GM18858 (cell line): ENCODE data around the gene MRPS18B.
"Not testable (repeated sequence)": the region's sequence is repeated elsewhere in the genome, so short reads cannot be mapped to it uniquely, and the experiment has no call there.

Experiments used
- ATAC-seq: cut with Tn5 transposase; IDR thresholded peaks from one replicate; pipeline ENCODE4 v1.9.1; 2021; ENCODE audit not compliant: unreplicated experiment

MRPS18B gene

DNA sequence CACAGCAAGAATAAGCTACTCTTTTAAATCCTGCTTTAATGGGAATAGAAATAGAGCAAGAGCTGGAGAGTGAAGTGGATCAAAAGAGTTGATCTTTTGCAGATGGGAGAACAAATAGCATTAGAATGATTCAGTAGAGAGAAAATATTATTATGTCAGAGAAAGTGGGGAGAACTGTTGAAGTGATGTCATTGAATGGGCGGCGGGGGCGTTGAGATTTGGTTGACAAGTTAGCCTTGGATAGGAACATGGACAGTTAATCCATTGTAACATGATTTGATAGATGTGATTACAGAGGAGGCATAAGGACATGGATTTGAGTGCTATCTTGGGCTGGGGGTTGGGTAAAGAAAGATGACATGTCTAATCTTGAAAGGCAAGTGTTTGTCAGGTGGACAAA, 18.2 kb downstream of the MRPS18B start:
- no peak for ATAC-seq

DNA sequence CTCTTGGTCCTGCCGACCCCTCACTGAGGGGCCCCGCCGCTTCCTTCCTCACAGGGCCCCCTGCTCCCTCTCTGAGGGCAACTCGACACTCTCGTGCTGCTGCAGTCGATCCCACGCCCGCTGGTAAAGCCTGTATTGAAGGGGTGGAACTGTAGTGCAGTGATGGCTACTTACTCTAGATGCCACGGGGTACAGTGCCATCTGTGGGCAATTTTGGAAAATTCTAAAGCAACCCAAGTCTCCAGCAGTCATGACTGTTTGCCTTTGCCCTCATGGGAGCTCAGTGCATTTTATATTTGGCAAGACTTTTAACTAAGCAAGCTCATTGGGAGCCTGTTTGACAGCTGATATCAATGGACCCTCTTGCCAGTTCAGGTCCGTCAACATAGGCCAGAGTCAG, 22.8 kb downstream of the MRPS18B start:
- no peak for ATAC-seq

DNA sequence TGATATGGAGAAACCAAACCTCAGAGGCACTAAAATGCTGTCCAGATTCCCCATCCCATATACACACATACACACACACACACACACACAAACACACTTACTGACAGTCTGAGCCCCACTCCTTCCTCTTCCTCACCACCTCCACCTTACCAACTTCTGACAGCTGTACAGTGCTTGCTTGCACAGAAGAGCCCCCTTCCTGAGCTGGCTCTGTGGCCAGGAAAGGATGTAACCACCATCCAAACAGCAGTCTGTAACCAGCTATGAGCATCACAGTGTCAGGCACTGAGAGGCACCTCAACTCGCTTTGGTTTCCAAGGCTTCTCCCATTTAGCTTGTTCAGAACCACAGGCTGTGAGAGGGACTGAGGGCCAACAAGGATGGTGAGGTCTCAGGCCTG, 23.4 kb downstream of the MRPS18B start:
- ATAC-seq: no peak

DNA sequence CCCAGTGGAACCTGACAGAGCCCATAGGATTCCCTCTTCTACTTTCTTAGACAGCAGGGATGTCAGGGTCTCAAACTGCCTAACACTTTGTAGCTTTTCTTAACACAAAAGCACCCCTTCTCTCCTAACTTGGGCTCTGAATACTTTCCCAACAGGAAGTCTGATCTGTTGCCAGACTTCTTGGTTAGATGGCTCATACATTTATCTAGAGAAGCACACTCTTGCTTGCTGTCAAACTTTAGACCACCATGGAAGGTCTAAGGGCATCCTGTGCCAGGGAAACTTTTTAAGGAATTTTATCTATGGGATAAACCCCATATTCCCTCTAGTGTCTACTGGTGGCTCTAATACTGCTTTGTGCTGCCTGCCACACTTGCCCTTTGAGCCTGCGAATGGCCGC, 26.0 kb downstream of the MRPS18B start:
- no peak for ATAC-seq

DNA sequence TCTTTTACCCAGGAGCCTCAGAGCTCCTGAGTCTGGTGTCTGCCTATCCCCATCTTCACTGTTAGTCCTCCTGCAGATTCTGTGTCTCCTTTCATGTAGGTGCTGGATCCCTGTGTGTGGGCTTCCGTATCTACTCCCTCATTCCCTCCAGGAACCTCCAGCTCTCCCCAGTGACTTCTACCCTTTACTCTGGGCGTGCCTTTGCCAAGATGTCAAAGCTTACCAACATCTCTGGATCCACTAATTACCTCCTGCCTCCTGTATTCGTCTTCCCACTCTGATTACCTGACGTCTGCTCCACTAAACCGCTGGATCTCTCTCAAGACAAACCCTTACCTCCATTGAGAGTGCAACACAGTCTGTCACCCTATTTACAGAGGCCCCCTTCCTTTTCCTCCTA, 27.1 kb downstream of the MRPS18B start:
- no peak for ATAC-seq

DNA sequence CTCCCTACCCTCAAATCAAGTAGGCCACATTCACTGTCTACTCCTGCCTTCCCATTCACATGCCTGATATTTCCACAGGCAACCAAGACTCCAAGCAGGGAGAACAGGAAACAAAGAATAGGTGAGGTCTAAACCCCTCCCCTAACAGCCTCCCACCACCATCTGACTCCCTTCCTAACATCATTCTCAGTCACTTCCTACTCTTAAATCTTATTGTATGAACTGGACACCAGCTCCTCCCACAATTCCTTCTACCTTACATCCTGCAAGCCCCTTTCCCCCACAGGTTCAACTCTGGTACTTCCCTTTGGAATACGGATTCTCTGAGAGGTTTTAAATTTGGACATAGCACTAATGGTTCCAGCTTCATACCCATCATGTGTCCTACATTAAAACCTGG, 28.3 kb downstream of the MRPS18B start:
- ATAC-seq: no peak

DNA sequence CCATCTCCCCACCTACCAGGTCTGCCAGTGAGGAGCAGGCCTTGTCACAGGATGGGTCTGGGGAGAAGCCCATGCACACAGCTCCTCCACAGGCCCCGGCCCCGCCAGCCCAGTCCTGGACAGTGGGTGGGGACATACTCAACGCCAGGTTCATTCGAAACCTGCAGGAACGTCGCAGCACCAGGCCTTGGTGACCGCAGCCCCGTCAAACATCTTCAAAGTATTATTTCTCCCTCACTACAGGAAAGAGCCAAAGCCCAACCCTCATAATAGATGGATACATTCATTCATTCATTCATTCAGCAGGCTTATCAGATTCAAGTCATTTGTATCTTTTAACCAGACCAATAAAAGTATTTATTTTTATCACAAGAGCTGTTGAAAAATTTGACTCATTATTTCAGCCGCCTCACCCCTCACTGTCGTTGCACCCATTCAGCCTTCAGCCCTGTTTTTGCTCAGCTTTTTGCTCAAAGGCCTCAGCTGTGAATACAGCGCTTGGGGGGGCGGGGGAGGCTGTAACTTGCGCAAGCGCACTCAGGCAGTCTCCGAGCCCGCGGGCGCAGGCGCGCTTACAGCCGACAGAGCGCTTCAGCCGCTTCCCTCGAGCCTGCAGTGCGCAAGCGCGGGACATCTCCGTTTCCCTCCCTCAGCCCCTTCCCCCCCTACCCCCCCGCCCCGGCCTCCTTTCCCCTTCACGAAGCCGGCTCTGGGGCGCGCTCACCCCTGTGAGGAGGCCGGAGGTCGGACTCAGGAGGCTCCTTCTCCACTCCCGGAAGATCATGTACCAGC, 29.0 kb downstream of the MRPS18B start, which contains the start of gene C6orf136:
C6orf136 (plus strand) TSS at position 684 of the 792 bp plus-strand sequence; CDS start at position 783, 99 bp downstream.
- ATAC-seq: peak; percentile 34

DNA sequence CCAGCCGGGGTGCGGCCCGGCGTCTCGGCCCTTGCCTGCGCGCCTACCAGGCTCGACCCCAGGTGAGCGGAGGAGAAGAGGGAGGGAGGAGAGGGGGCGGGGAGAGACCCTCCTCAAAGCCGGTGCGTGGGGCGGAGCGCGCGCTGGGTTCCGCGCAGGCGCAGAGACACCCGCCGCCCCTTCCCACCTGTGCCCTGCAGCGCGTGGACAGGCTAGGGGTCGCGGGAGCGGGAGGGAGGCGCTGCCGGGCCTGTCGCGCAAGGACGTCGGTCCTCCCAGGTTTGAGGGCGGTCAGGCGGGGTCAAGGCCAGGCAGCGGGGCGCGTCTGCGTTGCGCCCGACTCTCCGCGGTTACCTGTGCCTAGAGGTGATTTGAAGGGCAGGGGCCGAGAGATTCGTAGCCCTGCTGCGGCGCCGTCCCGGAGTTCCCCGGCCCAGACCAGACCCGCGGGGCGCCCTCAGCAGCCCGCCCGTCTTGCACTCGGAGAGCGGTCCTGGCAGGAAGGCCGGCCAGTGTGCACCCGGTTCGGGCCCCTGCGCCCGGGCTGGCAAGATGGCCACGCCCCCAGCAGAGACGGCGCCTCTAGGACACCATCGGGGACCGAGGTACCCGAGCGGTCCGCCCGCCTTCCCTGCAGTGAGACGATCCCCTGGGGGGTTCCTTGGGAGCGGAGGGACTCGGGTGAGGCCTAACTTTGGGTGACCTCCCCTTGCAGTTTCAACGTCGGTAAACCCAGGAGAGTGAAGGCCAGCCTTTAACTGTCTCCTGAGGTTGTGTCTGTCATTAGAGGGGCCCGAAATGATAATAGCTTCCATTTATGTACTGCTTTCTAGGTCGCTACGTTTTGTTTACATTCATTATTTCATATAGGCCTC, 29.8 kb downstream of the MRPS18B start:
- ATAC-seq: peak; percentile 38

DNA sequence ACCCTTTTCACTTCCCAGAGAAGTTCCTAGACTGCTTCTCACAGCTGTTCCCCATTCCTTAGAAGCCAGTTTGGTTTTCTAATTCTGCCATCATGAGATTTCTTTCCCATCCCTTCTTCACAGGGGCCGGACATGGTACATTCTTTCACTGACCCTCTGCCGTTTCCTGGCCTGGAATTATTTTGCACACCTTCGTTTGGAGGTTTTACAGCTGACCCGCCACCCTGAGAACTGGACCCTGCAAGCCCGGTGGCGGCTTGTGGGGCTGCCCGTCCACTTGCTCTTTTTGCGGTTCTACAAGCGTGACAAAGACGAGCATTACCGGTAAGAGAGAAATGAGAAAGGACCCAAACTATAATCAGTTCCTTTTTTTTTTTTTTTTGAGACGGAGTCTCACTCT, 33.5 kb downstream of the MRPS18B start:
- no peak for ATAC-seq

DNA sequence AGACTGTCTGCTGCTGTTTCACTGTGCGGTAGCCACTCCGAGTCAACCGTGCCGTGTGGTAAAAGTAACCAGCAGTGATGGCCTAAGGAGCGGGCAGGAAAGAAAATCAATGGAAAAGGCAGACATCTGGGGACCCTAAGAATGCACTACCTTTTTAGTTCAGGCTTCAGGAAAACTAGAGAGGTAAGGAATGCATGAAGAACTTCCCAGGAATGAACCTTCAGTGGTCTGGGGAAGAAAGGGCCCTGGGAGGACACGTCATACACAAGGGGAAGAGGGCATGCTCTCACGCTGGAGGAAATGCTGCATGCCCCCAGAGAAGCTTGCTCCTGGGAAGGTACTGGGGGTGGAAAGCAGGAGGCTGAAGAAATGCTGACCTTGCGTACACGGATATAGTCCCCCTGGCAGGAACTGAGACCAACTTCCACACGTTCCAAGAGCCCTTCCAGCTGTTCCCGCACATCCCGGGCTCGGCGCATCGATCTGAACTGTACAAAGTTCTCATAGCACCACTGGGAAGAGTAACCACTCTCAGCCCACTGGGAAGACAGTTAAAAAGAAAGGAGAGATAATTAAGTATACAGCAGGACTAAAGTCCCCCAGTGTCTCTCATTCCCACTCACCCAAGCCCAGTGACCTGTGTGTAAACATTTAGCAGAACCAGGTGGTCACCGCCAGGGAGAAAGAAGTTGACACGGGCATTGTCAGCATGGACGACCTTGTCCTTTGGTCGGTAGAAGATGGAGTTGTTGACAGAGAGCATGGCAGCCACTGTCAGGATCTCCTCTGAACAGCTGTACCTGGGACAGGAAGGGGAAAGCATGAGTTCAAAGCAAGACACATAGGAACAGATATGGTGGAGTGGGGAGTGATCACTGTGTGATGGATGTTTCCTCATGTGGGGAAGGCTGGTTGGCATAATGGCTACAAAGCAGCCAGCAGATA, 37.4 kb downstream of the MRPS18B start:
- no peak for ATAC-seq

DNA sequence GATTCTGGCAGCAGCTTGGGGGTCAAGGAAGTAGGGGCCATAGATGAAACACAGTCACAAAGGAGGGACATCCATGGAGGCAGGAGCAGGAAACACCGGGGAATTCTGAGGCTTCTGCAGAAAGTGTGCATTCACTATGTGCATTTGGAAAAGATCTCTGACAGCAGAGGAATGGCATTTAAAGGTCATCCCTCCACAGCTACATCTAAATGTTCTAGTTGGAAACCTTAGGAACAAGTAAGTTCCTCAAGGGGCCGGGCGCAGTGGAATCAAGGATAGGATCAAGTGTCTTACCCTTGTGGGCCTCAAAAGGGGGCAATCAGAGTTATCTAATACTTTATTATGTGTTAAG, 38.1 kb downstream of the MRPS18B start:
- ATAC-seq: no peak

DNA sequence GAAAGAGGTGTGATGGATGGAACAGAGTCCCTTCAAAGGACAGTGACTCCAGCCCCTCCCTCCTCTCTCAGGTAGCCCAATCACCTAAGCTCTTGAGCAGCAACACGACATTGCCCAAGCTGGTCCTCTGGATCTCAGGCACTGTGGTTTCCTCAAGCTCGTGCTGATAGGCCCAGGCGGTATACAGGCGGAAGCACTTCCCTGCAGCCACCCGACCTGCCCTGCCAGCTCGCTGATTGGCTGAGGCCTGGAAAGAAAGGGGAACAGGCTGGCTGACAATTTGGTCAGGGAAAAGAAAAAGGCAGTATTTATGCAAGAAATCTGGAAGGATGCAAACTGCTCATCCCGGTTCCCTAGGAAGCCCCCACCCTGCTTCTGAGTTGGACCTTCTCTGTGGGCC, 38.9 kb downstream of the MRPS18B start:
- no peak for ATAC-seq

DNA sequence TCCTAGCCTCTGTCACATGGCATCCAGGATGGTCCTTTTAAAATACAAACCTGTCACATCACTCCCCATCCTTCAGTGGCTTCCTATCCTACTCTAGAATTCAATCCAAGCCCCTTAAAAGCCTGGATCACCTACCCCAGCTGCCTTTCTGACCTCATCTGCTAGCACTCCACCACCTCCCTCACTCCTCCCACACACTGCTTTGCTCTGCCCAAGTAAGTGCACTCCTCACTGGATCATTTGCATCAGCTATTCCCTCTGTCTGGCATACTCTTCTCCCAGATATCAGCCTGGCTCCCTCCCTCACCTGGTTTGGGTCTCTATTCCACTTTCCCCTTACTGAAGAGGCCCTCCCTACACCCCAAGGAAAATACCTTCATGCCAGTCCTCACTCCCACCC, 39.8 kb downstream of the MRPS18B start:
- ATAC-seq: no peak

DNA sequence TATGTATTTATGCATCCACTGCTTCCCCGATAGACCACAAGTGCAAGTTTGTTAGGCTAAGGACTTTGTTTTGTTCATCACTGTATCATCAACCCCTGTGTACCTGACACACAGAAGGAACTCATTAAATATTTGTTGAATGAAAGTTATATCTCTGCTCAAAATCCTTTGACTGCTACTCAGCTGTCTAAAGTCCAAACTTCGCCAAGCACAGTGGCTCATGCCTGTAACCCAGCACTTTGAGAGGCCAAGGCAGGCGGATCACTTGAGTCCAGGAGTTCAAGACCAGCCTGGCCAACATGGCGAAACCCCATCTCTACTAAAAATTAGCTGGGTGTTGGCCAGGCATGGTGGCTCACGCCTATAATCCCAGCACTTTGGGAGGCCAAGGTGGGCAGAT, 40.3 kb downstream of the MRPS18B start:
- not testable (repeated sequence) for ATAC-seq

DNA sequence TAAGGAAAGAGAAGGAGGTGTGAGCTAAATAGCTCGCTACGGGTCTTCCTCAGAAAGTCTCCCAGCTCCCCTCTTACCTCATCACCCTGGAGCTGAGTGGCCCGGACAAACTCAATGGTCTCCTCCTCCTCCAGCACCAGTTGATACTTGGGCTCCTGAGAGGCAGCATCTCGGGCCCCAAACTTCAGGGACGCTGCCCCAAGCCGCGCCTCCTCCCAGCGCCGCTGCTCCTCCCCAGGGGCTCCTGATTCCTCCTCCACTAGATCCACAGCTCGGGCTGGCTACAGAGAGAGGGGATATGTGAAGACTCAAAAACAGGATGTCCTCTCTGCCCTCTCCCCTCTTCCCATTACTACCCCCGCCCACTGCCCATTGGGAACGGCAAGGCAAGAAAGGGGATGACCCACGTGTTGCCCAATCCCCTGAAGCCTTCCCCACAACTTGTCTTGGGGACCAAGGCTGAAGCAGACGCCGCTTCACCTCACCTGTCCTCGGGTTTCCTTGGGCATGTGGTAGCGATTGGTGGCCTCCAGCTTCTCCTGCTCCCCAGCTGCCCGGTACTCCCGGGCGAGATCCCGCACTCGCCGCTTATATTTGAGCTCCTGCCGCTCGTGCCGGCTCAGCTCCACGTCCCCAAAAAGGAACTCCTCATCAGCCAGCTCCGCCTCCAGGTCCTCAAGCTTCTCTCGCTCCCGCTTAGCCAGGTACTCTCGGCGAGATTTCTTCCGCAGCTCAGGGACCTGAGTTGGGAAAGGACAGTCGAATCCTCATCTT, 47.5 kb downstream of the MRPS18B start:
- ATAC-seq: no peak

DNA sequence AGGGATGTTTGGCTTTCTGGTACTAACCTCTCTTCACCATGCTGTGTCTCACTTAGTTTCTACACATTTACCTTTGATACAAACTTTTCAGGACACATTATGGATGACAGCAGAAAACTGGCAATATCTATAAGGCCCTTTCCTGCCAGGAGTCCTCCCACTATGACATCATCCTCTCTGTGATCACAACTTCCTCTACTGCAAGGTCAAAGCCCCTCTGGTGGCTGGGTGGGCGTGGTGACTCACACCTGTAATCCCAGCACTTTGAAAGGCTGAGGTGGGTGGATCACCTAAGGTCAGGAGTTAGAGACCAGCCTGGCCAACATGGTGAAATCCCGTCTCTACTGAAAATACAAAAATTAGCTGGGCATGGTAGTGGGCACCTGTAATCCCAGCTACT, 48.7 kb downstream of the MRPS18B start:
- not testable (repeated sequence) for ATAC-seq

DNA sequence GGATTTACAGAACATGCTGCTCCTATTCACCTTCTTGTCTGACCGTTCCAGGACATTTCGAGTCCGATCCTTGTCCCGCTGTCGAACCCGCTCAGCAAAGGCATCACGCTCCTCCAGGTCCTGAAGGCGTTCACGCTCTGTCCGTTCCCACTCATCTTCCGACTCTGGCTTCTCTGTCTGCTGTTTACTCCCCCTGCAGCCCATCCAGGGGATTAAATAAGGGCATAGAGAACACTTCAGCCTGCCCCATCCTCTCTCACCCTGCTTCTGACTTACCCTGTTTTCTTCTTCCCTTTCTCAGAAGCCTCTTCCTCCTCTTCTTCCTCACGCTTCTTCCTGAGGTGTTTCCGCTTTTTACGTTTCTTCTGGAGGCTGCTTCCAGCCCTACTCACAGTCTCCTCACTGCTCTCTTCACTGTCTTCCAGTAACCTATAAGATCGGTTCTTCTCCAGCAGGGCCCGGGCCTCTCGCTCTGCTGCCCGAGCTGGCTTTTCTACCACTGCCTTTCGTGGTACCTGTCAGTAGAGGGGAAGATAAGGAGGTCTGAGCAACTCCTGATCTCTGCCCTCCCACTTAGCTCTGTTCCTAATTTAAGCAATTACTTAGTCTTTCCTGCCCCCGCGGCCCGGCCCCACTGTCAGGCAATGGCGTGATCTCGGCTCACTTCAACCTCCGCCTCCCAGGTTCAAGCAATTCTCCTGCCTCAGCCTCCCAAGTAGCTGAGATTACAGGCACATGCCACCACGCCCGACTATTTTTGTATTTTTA, 53.3 kb downstream of the MRPS18B start:
- ATAC-seq: no peak

DNA sequence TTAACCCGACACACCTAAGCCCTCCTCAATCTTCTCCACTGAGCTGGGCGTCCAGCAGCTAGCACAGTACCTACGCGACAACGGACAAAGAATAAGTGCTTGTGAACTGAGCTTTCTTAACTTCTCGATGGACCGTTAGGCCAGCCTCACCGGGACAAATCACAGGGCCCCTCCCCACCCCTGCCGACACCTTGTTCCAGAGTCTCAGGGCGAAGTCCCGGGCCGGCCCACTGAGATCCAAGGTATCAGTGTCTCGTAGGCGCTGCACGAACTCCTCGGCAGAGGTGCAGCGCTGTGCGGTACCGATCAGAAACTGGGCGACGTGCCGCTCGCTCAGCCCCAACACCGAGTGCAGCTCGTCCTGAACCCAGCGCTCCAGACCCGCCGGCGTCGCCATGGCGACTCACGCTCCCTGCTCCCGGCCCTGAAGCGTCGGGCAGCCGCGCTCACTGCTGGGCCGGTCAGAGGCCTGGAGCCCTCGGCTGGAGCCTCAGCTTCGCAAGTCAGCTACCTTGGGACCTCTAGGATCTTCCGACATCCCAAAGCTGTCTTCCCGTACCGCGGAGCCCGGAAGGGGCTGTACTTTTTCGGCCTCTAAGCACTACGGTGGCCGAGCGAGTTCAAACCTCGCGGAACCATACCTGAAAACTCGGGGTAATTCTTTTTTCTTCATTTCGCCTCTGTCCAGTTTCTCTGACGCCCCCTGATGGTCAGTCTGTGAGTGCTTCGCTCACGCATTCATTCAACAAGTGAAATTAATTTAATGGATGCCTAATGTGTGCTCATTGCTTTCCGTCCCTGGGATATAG, 55.0 kb downstream of the MRPS18B start, which contains the start of gene DHX16:
DHX16 (minus strand) TSS at position 562 of the 809 bp plus-strand sequence; CDS start at position 397, 165 bp downstream.
- ATAC-seq: no peak
